ES-I3 (cell line): Measurements from ENCODE around the gene ACTBL2.

Source experiments
- H3K36me3 ChIP-seq: 2 replicates; pipeline ENCODE4 v1.6.1; 2013; ENCODE audit warnings: mild to moderate bottlenecking, low read length, control low read depth, moderate library complexity; ENCODE audit not compliant: insufficient read depth
- H3K4me1 ChIP-seq: 2 replicates; pipeline ENCODE4 v1.6.1; 2013; ENCODE audit warnings: mild to moderate bottlenecking, control low read depth, low read length; ENCODE audit not compliant: insufficient read depth
- H3K9ac ChIP-seq: 2 replicates; pipeline ENCODE4 v1.6.1; 2013; ENCODE audit warnings: low read depth, mild to moderate bottlenecking, low read length, moderate library complexity
- H3K9me3 ChIP-seq: 2 replicates; pipeline ENCODE4 v1.6.1; 2013; ENCODE audit warnings: mild to moderate bottlenecking, low read length, moderate library complexity; ENCODE audit not compliant: control insufficient read depth, insufficient read depth

ACTBL2 gene

DNA sequence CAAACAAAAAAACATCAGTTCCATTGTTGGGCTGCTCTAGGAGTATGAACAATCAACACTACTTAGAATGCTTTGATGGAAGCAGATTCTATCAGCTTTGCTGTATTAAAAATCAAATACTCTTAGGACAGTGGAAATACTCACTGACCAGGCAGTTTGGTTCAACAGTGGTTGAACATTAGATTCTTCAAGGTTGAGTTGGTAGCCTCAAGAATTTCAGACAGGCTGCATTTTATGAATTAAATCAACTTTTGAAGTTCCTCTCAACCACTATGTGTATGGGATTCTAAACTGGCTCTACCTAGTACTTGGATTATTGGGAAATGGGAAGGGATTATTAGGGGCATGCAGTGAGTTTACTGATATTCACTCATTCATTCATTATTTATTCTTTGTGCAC lies 35.0 kb downstream of the ACTBL2 start:
- Histone ChIP-seq H3K36me3 (no peaks in the 10 kb centered on the region), H3K4me1 (no peaks in the 10 kb centered on the region), H3K9me3 (no peaks in the 10 kb centered on the region), H3K9ac (no peak overlapping the region)

DNA sequence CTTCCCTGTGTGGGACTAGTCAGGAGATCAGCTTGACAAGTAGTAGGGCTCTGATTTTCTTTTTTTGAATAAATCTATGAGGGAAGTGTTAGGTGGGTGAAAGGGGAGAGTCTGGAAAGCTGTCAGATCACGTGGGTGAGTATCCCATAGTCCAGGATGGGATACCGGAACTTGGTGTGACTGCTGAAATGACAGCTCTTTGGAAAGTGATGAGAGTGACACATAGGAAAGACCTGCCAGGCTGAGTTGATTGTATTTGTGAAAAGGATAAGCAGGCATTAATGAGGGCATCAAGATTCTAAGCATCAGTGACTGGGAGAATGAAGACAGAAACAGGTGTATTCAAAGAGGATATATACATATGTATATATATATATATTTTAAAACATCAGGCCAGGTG lies 35.6 kb downstream of the ACTBL2 start:
- Histone ChIP-seq H3K4me1 (no peaks in the 10 kb centered on the region), H3K9ac (no peak overlapping the region), H3K9me3 (no peaks in the 10 kb centered on the region), H3K36me3 (no peaks in the 10 kb centered on the region)

DNA sequence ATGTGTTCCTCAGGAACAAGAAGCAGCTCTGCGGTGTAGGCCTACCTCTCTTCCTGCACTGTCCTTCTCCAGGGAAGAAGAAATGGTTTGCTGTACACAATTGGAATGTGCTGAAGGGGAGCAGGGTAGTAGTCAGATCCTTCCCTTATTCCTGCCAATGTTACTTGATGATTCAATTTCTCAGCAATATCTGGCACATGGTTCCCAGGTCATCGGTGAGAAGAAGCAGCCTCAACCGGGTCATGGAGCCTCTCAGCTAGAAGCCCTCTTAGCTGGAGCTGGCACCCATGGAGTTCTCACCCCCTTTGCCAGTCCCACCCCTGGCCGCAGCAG lies 36.9 kb downstream of the ACTBL2 start:
- Histone ChIP-seq H3K4me1 (no peaks in the 10 kb centered on the region), H3K9ac (no peak overlapping the region)

DNA sequence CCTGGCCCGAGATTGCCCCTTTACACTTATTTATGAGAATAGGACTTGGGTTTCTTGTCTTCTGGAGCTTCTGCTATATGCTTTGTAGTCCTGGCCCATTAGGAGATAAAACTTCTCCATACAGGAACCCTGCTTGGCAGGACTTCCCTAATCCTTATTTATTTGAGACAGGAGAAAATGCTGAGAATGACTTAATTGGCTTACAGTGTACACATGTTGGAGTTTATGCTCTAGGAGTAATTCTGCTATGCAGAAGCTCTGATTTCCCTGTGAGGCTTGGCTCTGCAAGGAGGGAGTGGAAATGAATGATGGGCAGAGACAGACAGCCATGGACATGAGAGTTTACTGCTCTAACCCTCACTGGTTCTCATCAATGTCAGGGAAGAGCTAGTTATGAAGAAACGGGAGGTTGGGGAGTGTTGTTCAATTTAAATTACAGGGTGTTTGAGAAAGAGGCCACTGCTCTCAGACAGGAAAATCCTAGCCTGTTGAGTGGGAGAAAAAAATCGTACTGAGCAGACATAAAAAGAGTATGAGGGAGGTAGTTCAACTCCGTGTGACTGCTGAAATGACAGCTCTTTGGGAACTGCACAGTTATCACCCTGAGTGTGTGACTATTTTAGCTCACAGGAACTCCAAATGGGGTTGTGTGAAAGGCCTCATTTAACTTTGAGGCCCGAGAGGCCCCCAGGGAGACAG lies 37.5 kb downstream of the ACTBL2 start:
- Histone ChIP-seq H3K9ac (no peak overlapping the region), H3K4me1 (no peaks in the 10 kb centered on the region), H3K9me3 (no peaks in the 10 kb centered on the region), H3K36me3 (no peaks in the 10 kb centered on the region)

More for the DNA sequence above, 36.9 kb downstream of the ACTBL2 start:
- Histone ChIP-seq H3K9me3 (no peaks in the 10 kb centered on the region), H3K36me3 (no peaks in the 10 kb centered on the region)

DNA sequence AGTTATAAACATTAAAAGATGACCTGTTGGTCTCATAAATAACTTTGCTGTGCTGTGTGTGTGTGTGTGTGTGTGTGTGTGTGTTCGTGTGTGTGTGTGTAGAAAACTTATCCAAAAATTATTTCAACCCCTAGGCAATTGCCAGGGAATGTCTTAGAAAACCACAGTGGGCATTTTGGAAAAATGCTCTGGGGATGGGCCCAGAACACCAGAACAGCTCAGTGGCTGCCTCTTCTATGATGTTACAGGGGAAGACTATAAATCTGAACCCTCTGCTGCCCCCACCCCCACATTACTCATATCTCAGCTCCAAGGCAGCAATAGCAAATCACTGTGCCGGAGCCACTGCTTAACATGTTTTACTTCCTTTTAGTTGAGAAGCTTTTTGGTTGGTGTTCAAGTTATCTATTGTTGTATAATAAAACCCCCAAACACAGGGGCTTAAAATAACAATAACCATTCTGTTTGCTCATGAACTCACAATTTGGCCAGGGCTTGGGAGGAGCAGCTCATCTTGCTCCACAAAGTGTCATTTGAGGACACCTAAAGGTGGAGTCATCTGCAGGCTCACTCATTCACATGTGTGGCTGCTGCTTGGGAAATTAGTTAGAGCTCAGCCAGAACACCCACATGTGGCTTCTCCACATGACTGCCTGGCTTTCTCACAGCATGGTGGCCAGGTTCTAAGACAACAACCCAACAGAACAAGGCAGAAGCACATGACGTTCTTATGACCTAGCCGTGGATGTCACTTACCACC lies 40.4 kb downstream of the ACTBL2 start:
- no peaks in the 10 kb centered on the region for H3K4me1 ChIP-seq
- no peaks in the 10 kb centered on the region for H3K9me3 ChIP-seq
- no peak overlapping the region for H3K9ac ChIP-seq
- H3K36me3 ChIP-seq = no peaks in the 10 kb centered on the region

DNA sequence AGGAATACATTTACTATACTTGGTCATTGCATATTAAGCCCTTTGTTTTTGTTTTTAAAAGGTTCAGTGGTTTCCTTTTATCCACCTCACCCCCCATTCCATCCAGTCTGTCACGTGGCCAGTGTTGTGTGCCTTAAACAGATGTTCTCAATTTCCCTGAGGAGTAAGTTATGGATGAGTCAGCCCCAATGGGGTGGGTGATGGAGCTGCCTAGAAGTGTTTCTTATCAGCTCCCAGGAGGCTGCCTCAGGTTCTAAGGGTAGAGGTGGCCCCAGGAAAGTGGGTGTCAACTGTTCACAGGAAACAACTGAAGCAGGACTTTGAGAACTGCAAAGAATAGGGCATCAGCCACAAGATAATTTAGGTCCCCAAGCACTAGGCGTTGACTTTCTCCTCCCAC lies 41.1 kb downstream of the ACTBL2 start:
- H3K9ac ChIP-seq = no peak overlapping the region
- no peaks in the 10 kb centered on the region for H3K9me3 ChIP-seq
- H3K4me1 ChIP-seq = no peaks in the 10 kb centered on the region
- no peaks in the 10 kb centered on the region for H3K36me3 ChIP-seq

DNA sequence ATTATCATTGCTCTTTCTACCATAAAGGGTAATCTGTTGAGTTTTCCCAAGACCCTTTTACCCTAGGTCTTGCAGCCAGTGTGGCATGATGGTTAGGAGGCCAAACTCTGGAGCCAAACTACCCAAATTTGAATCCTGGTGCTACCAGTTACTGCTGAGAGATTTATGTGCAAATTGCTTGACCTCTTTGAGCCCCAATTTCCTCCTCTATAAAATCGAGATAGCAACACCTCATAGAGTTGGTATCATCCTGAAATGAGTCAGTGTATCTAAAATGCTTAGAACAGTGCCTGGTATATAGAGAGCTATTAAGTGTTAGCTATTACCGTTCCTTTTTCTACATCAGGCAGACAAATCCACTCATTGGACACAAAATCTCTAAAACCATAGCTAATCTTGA lies 43.0 kb downstream of the ACTBL2 start:
- H3K9me3 ChIP-seq = no peaks in the 10 kb centered on the region
- no peak overlapping the region for H3K9ac ChIP-seq
- no peaks in the 10 kb centered on the region for H3K4me1 ChIP-seq
- H3K36me3 ChIP-seq = no peaks in the 10 kb centered on the region

DNA sequence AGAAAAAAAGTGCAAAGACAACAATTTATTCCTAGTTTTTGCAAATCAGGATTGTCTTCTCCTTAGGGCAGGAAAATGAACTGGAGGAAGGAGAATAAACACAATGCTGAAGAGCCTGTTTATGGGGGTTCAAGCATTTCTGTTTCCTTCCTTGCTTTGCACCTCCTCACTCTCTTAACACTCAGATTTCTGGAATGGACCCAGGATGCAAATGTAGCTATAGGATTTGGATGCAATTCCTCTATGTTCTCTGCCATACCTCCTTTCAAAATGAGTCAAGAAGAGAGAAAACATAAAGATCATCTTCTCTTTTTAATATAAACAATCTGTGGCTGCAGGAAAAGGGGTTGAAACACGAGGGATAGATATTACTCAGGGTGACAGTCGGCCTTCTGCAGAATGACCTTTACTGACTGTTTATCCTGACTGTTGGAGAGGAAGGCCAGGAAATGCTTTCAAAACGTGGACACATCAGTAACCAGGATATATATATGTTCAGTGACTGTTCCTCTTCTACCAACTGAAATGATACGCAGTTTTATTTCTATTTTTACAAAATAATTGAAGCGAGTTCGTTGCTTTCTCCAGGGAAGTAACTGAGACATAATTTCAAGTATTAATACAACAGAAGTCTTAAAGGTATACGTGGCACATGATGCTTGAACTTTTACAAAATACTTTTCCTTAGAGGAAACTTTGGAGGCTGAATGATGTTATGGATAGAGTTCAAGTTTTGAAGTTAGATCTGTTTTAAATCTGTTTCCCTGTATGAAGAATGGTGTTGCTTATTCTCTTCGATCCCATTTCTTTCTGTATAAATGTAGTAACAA lies 44.4 kb downstream of the ACTBL2 start:
- Histone ChIP-seq H3K9me3 (no peaks in the 10 kb centered on the region), H3K9ac (no peak overlapping the region), H3K36me3 (no peaks in the 10 kb centered on the region), H3K4me1 (no peaks in the 10 kb centered on the region)

DNA sequence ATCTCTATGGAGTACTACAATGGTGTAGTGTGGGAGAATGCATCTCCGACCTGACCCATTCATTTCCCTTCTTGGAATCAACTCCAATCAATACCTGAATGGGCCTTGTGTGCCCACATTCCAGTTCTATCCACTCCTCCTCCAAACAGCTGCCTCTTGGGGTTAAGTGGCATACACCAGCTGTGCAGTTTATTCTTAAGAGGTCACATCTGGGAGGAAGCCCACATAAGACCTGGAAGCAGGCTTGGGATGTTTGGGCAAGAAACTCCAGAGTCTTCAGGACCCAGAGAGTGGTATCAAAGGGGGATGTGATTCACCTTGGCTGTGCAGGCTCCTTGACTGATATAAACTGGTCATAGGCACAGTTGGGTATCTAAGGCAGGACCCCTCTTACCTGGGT lies 46.0 kb downstream of the ACTBL2 start:
- Histone ChIP-seq H3K9ac (no peak overlapping the region), H3K4me1 (no peaks in the 10 kb centered on the region), H3K9me3 (no peaks in the 10 kb centered on the region), H3K36me3 (no peaks in the 10 kb centered on the region)

DNA sequence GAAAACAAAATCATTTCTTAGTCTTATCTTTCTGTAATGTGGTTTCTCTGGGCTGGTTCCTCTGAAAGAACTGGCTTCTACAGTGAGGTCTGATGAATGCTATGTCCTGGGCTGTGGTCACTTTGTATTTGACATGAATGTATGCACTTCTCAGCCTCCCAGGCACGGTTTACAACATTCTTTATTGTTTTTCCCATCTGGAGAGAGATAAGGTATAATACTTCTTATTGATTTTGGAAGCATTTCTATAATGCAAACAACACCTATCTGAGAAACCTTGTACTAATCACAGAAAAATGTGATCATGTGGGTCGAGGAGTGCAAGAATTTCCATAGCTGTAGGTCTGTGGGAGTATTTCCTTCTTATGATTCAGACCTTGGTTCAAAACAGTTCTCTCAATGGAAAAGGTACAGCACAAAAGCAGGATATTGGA lies 46.9 kb downstream of the ACTBL2 start:
- Histone ChIP-seq H3K9ac (no peak overlapping the region), H3K4me1 (no peaks in the 10 kb centered on the region), H3K36me3 (no peaks in the 10 kb centered on the region), H3K9me3 (no peaks in the 10 kb centered on the region)

DNA sequence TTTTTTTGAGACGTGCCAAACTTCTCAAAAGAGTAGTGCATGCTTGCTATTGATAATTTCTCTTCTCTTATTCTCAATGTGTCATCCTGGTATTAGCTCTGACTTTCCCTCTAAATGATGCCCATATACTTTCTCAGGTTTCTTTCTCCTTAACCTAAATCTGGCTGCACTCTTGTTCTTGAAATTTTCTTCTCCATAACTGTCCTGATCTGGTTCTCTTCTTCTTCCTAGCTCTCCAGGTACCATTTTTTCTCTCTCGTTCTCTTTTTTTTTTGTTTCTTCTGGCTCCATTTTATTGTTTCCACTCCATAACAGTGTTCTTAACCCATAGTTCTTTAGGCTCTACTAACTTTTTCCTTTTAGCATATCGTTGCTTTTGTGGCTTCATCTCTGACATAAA lies 47.9 kb downstream of the ACTBL2 start:
- no peaks in the 10 kb centered on the region for H3K36me3 ChIP-seq
- no peaks in the 10 kb centered on the region for H3K4me1 ChIP-seq
- H3K9ac ChIP-seq = no peak overlapping the region
- H3K9me3 ChIP-seq = no peaks in the 10 kb centered on the region

DNA sequence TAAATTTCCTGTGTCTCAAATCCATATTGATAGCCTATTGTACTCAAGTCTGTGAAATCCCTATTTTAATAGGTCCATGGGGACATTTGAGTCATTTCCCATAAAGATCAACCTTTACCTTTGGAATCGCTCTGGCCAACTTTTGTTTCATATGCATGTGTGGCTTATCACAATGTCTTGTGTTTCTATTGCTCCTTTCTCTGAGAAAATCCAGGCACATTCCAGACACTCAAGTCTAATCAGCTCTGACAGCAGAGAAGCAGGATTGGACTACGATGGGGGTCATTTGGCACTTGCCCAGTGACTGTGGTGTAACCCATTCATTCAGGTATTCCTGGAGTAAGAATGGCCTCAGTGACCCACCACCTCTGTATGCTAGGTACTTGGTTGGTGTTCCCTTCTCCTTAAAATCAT lies 48.4 kb downstream of the ACTBL2 start:
- no peaks in the 10 kb centered on the region for H3K9me3 ChIP-seq
- no peaks in the 10 kb centered on the region for H3K4me1 ChIP-seq
- no peaks in the 10 kb centered on the region for H3K36me3 ChIP-seq
- H3K9ac ChIP-seq = no peak overlapping the region

DNA sequence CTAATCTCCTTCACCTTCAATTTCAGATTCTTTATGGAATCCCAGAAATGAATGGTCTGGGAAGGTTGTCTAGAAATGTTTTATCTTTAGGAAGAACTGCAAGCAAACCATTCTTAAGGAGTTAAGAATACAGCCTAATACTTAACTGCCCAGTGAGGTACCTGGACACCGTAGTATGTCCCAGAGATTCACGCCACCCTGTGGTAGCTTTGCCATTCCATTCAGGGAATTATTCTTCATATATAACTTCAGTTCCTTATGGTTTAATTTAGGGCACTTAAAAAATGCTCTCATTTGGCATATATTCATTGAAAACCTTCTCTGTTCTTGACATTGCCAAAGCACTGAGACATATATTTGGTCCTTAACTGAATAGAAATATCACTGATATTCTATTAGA lies 49.7 kb downstream of the ACTBL2 start:
- Histone ChIP-seq H3K9ac (no peak overlapping the region), H3K36me3 (no peaks in the 10 kb centered on the region), H3K4me1 (no peaks in the 10 kb centered on the region), H3K9me3 (no peaks in the 10 kb centered on the region)

DNA sequence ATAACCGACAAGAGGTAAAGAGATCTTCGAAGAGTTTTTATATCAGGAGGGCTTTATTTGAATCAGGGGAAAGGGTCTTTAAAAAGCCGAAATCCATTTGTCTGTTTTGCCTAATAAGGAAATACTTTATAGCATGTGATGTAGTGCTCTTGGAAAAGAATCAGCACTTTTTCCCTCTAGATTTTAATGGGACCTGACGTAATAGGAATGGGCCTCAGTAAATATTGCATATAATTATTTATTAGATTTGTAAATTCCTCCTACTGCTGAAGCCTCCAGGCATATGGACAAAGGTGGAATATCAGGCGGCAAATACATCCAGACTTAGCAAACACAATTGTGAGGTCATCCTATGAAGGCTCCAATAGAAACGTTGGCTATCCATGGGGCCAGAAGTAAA lies 50.9 kb downstream of the ACTBL2 start:
- H3K36me3 ChIP-seq = no peaks in the 10 kb centered on the region
- no peaks in the 10 kb centered on the region for H3K4me1 ChIP-seq
- H3K9me3 ChIP-seq = no peaks in the 10 kb centered on the region
- no peak overlapping the region for H3K9ac ChIP-seq
